GM18951 (cell line): ENCODE results near the gene FRAT1.
"Not testable (repeated sequence)": the region's sequence is repeated elsewhere in the genome, so short reads cannot be mapped to it uniquely, and the experiment has no call there.

ENCODE experiments used
- POLR2A ChIP-seq: IDR thresholded peaks from 4 replicates; pipeline ENCODE4 v1.6.1; 2011; ENCODE audit warnings: mild to moderate bottlenecking; ENCODE audit not compliant: insufficient read length, insufficient read depth; ENCODE audit errors: extremely low read depth
- in situ Hi-C: fragments of 300-500 bp; cut with MboI; formaldehyde crosslinking; loops from one replicate; pipeline ENCODE4 v1.12.0; 2022; ENCODE audit warnings: low sequenced_read_pairs, mixed read lengths, inconsistent platforms; ENCODE audit not compliant: unreplicated experiment

The FRAT1 gene

GRCh38 chr10:97318772-97319651 is at the start of gene FRAT1:
TSS of gene FRAT1 (plus strand) at chr10:97319271. CDS start at chr10:97319454, 183 bp downstream.
- peak; percentile 43 for TF ChIP-seq POLR2A
- in situ Hi-C loops: no loop called here

GRCh38 chr10:97270523-97271154 is 48.4 kb upstream of the FRAT1 start:
- in situ Hi-C loops: no loop called here
- TF ChIP-seq POLR2A: no peak

- in situ Hi-C loops: no loop called here
- TF ChIP-seq POLR2A: no peak
Observed at GRCh38 chr10:97273700-97274099, 45.4 kb upstream of the FRAT1 start.

- in situ Hi-C loops: no loop called here
- TF ChIP-seq POLR2A: no peak
Observed at GRCh38 chr10:97274828-97275227, 44.2 kb upstream of the FRAT1 start.

- in situ Hi-C loops: no loop called here
- no peak for TF ChIP-seq POLR2A
Observed at GRCh38 chr10:97277551-97277950, 41.5 kb upstream of the FRAT1 start.

- in situ Hi-C loops: no loop called here
- TF ChIP-seq POLR2A: no peak
Observed at GRCh38 chr10:97278491-97278989, 40.5 kb upstream of the FRAT1 start.

GRCh38 chr10:97279121-97279815 is 39.8 kb upstream of the FRAT1 start:
- no peak for TF ChIP-seq POLR2A
- in situ Hi-C loops: no loop called here

- no peak for TF ChIP-seq POLR2A
- in situ Hi-C loops: no loop called here
Observed at GRCh38 chr10:97280783-97281182, 38.3 kb upstream of the FRAT1 start.

GRCh38 chr10:97290076-97290475 is 29.0 kb upstream of the FRAT1 start:
- in situ Hi-C loops: not testable (repeated sequence)

GRCh38 chr10:97290576-97291356 is 28.3 kb upstream of the FRAT1 start:
- in situ Hi-C loops: not testable (repeated sequence)

GRCh38 chr10:97291357-97292096 is 27.5 kb upstream of the FRAT1 start:
- in situ Hi-C loops: no loop called here
- TF ChIP-seq POLR2A: no peak

- in situ Hi-C loops: no loop called here
- peak; percentile 72 for TF ChIP-seq POLR2A
Observed at GRCh38 chr10:97292097-97292861, 26.8 kb upstream of the FRAT1 start, which contains the start of gene ARHGAP19. TSS of gene ARHGAP19 (minus strand) at chr10:97292637. CDS start at chr10:97292627, 10 bp downstream.

- TF ChIP-seq POLR2A: no peak
- in situ Hi-C loops: no loop called here
Observed at GRCh38 chr10:97292862-97293198, 26.2 kb upstream of the FRAT1 start.
